K562 (cell line): ENCODE results near the gene SRRT. TPM values are rescaled to one million over a fixed set of nuclear protein-coding genes. Genes with fewer than 3 reads are reported as not detected.

ENCODE experiments used
- ARID1B ChIP-seq: fragments of 450-650 bp; IDR thresholded peaks from 2 replicates; pipeline ENCODE4 v1.6.1; 2016; ENCODE audit warnings: antibody characterized with exemption, mild to moderate bottlenecking, inconsistent platforms
- CBX5 ChIP-seq: IDR thresholded peaks from 2 replicates; pipeline ENCODE4 v1.6.1; 2014; ENCODE audit warnings: low read depth, borderline replicate concordance
- CHAMP1 ChIP-seq: fragments of 450-650 bp; IDR thresholded peaks from 2 replicates; pipeline ENCODE4 v1.6.1; 2016; ENCODE audit warnings: mild to moderate bottlenecking
- CHD4 ChIP-seq: fragments of 200-600 bp; sonication (generic); IDR thresholded peaks from 3 replicates; pipeline ENCODE4 v1.6.1; 2012; ENCODE audit warnings: low read depth, mild to moderate bottlenecking, mixed read lengths, low read length, inconsistent platforms; ENCODE audit not compliant: insufficient read depth, insufficient replicate concordance, poor library complexity, severe bottlenecking
- CTBP1 ChIP-seq: fragments of 450-650 bp; IDR thresholded peaks from 2 replicates; pipeline ENCODE4 v1.6.1; 2016; ENCODE audit warnings: borderline replicate concordance
- FOXK2 ChIP-seq, 2 experiments: fragments of 450-650 bp; IDR thresholded peaks in 1 of 2; conservative IDR thresholded peaks in 1 of 2; 2 replicates each; pipeline ENCODE4 v1.6.1; 2016; ENCODE audit warnings: low read depth in 2 of 2, mild to moderate bottlenecking in 1 of 2
- FOXO4 ChIP-seq: fragments of 450-650 bp; formaldehyde crosslinking; IDR thresholded peaks from 2 replicates; pipeline ENCODE4 v1.4.0; 2020; ENCODE audit warnings: mild to moderate bottlenecking, moderate library complexity
- HSF4 ChIP-seq: fragments of 250-450 bp; sonication (Bioruptor Pico); IDR thresholded peaks from 2 replicates; pipeline ENCODE4 v2.1.2; 2022; ENCODE audit warnings: mild to moderate bottlenecking, moderate library complexity, borderline replicate concordance
- MAZ ChIP-seq, 2 experiments: fragments of 450-650 bp in 1 of 2; sonication (generic) in 1 of 2; formaldehyde crosslinking; IDR thresholded peaks in 1 of 2; conservative IDR thresholded peaks in 1 of 2; 2 replicates each; pipeline versions ENCODE4 v1.4.0 to v1.5.0; 2020; ENCODE audit warnings: mild to moderate bottlenecking in 1 of 2, missing genetic modification reagents in 1 of 2
- MXD1 ChIP-seq: fragments of 250-450 bp; sonication (Bioruptor Pico); IDR thresholded peaks from 2 replicates; pipeline ENCODE4 v1.8.0; 2021; ENCODE audit warnings: borderline replicate concordance, mild to moderate bottlenecking, moderate library complexity; ENCODE audit not compliant: poor library complexity, severe bottlenecking
- NR2C2 ChIP-seq, 2 experiments: fragments of 200-800 bp in 1 of 2; sonication (Bioruptor generic) in 1 of 2; sonication (generic) in 1 of 2; formaldehyde crosslinking in 1 of 2; IDR thresholded peaks; 2 replicates each; pipeline versions ENCODE4 v1.6.1 to v1.8.0; 2016 to 2022; ENCODE audit warnings: mild to moderate bottlenecking in 1 of 2, missing compliant biosample characterization in 1 of 2, missing genetic modification characterization in 1 of 2, missing genetic modification reagents in 1 of 2
- OTX1 ChIP-seq: fragments of 450-650 bp; formaldehyde crosslinking; IDR thresholded peaks from 2 replicates; pipeline ENCODE4 v1.4.0; 2022; ENCODE audit warnings: mild to moderate bottlenecking
- PCBP2 ChIP-seq: fragments of 200-400 bp; formaldehyde crosslinking; IDR thresholded peaks from 2 replicates; pipeline ENCODE4 v1.6.1; 2018; ENCODE audit warnings: low read length, low read depth, mild to moderate bottlenecking, moderate library complexity; ENCODE audit not compliant: poor library complexity, severe bottlenecking
- RCOR1 ChIP-seq, 2 experiments: IDR thresholded peaks; 2 replicates each; pipeline ENCODE4 v1.6.1; 2012; ENCODE audit warnings: low read depth in 2 of 2, low read length in 2 of 2, borderline replicate concordance in 1 of 2, improper control_type of control experiment in 1 of 2
- SP1 ChIP-seq: sonication (generic); formaldehyde crosslinking; IDR thresholded peaks from 2 replicates; pipeline ENCODE4 v1.8.1; 2022; ENCODE audit warnings: mild to moderate bottlenecking, missing genetic modification reagents
- SPI1 ChIP-seq: IDR thresholded peaks from 2 replicates; pipeline ENCODE4 v1.6.1; 2011; ENCODE audit warnings: low read depth, low read length, control low read depth, borderline replicate concordance
- SRSF7 ChIP-seq: fragments of 200-400 bp; formaldehyde crosslinking; optimal IDR thresholded peaks from 2 replicates; pipeline ENCODE3; 2017; ENCODE audit warnings: mild to moderate bottlenecking, low read depth, low read length
- TAF9B ChIP-seq: fragments of 450-650 bp; IDR thresholded peaks from 2 replicates; pipeline ENCODE4 v1.6.1; 2018; ENCODE audit warnings: mild to moderate bottlenecking; ENCODE audit not compliant: partially characterized antibody
- TBL1XR1 ChIP-seq, 2 experiments: IDR thresholded peaks; 2 replicates each; pipeline ENCODE4 v1.6.1; 2012; ENCODE audit warnings: improper control_type of control experiment in 2 of 2, low read length in 2 of 2, mild to moderate bottlenecking in 1 of 2
- TRIM25 ChIP-seq: fragments of 450-650 bp; IDR thresholded peaks from 2 replicates; pipeline ENCODE4 v1.7.0; 2016; ENCODE audit warnings: borderline replicate concordance
- ZNF644 ChIP-seq: fragments of 200-800 bp; sonication (Bioruptor generic); IDR thresholded peaks from 2 replicates; pipeline ENCODE4 v1.6.1; 2016; ENCODE audit warnings: low read depth, missing genetic modification characterization, missing compliant biosample characterization
- polyA plus RNA-seq, 8 experiments: library from polyadenylated mRNA; depleted of rRNA in 4 of 8; stranded (reverse) in 5 of 8; unstranded in 3 of 8; fragments of >200 nt; fragmentation: Nextera tagmentation in 2 of 8; fragmentation: Illumina TruSeq in 1 of 8; extraction: Ambion mirVana in 2 of 8; extraction: Trizol in 1 of 8; gene quantifications; 2 replicates each; pipeline versions ENCODE4 v1.2.1 to v1.2.3, GENCODE V29; 2011 to 2014; ENCODE audit warnings: inconsistent platforms in 1 of 8, missing spikeins in 1 of 8
- total RNA-seq, 7 experiments: library from RNA; depleted of rRNA in 6 of 7; stranded (reverse); fragments of >200 nt in 6 of 7; fragmentation: Illumina TruSeq in 2 of 7; extraction: Trizol in 2 of 7; gene quantifications; 2 replicates each; pipeline versions ENCODE4 v1.2.1 to v1.2.3, GENCODE V29; 2011 to 2021; ENCODE audit warnings: low replicate concordance in 1 of 7

Gene SRRT
- total and polyA plus RNA-seq, 9 of the 15 experiments (the other 6 are each of a cell fraction or from before 2014, with no cell fraction given): 10.3 to 263 (median 84.4) TPM

GRCh38 chr7:100863406-100863950, 11.4 kb upstream of the SRRT start (continued):
- TF ChIP-seq CHD4: no peak
- TF ChIP-seq ARID1B: no peak
- TF ChIP-seq ZNF644 (tag): no peak
- TF ChIP-seq SPI1: no peak
- no peak for TF ChIP-seq SRSF7
- TF ChIP-seq HSF4 (CRISPR knock-in tag): no peak
- no peak for TF ChIP-seq MAZ (CRISPR knock-in tag; conservative IDR thresholded peaks at IDR 0.05 in 1 of 2, IDR thresholded peaks at IDR 0.05 in 1 of 2)
- TF ChIP-seq SP1 (CRISPR knock-in tag): no peak
- no peak for TF ChIP-seq NR2C2 (CRISPR knock-in tag; IDR thresholded peaks at IDR 0.05)
- TF ChIP-seq NR2C2 (tag; IDR thresholded peaks at IDR 0.05): no peak
- no peak for TF ChIP-seq TAF9B
- peak; percentile 57; the same call in 1 of the 2 replicates for TF ChIP-seq CTBP1
- no peak for TF ChIP-seq FOXK2 (conservative IDR thresholded peaks at IDR 0.05 in 1 of 2, IDR thresholded peaks at IDR 0.05 in 1 of 2; ENCODE audit: low read depth in 2 of 2)
- no peak for TF ChIP-seq FOXO4 (CRISPR knock-in tag)
- no peak for TF ChIP-seq OTX1 (CRISPR knock-in tag)
- no peak for TF ChIP-seq CBX5
- TF ChIP-seq RCOR1 (IDR thresholded peaks at IDR 0.05; ENCODE audit: borderline replicate concordance in 1 of 2, low read depth in 2 of 2, low read length in 2 of 2): peak in 1 of 2 experiments; percentile 70; a peak in 1 of 4 replicates
- no peak for TF ChIP-seq TBL1XR1 (IDR thresholded peaks at IDR 0.05; ENCODE audit: low read length in 2 of 2)
- TF ChIP-seq TRIM25: no peak
- no peak for TF ChIP-seq CHAMP1
- TF ChIP-seq PCBP2: no peak
- TF ChIP-seq MXD1 (CRISPR knock-in tag): no peak
